Spleen (tissue), 11 donors: ENCODE measurements around the gene GNAO1. TPM values are rescaled to one million over a fixed set of nuclear protein-coding genes. Genes with fewer than 3 reads are reported as not detected.
"Not testable (repeated sequence)": the region's sequence is repeated elsewhere in the genome, so short reads cannot be mapped to it uniquely, and the experiment has no call there.

Source experiments
- DNase-seq: peaks from one replicate; pipeline ENCODE4 v3.0.0-alpha.2; 2020
- H3K27ac ChIP-seq, 8 donors: fragments of 200-600 bp; sonication (generic) in 7 of 8; 1 replicate in 4 of 8; 2 replicates in 4 of 8; pipeline versions ENCODE4 v1.5.0 to v1.8.0; 2016 to 2021; ENCODE audit warnings: inconsistent platforms in 4 of 8, mild to moderate bottlenecking in 4 of 8, moderate library complexity in 1 of 8
- H3K27me3 ChIP-seq, 7 donors: fragments of 200-600 bp; sonication (generic) in 6 of 7; replicated peaks in 1 of 7; 1 replicate in 4 of 7; 2 replicates in 3 of 7; pipeline versions ENCODE4 v1.5.0 to v1.8.0; 2016 to 2021; ENCODE audit warnings: inconsistent platforms in 3 of 7, mild to moderate bottlenecking in 1 of 7
- H3K36me3 ChIP-seq, 6 donors: fragments of 200-600 bp; sonication (generic) in 5 of 6; 1 replicate in 4 of 6; 2 replicates in 2 of 6; pipeline versions ENCODE4 v1.5.0 to v1.8.0; 2016 to 2021; ENCODE audit warnings: inconsistent platforms in 2 of 6
- H3K4me1 ChIP-seq, 6 donors: fragments of 200-600 bp; sonication (generic) in 5 of 6; 1 replicate in 3 of 6; 2 replicates in 3 of 6; pipeline versions ENCODE4 v1.5.0 to v1.8.0; 2016 to 2021; ENCODE audit warnings: inconsistent platforms in 3 of 6
- H3K4me3 ChIP-seq, 8 donors: fragments of 200-600 bp; sonication (generic) in 7 of 8; 1 replicate in 4 of 8; 2 replicates in 4 of 8; pipeline versions ENCODE4 v1.5.0 to v1.8.0; 2016 to 2021; ENCODE audit warnings: inconsistent platforms in 4 of 8, mild to moderate bottlenecking in 4 of 8, moderate library complexity in 2 of 8
- H3K9me3 ChIP-seq, 8 donors: fragments of 200-600 bp; sonication (generic) in 7 of 8; 1 replicate in 4 of 8; 2 replicates in 4 of 8; pipeline versions ENCODE4 v1.5.0 to v1.8.0; 2016 to 2021; ENCODE audit warnings: inconsistent platforms in 4 of 8
- POLR2A ChIP-seq, 3 donors: fragments of 450-650 bp; IDR thresholded peaks; one replicate each; pipeline ENCODE4 v1.5.1; 2017; ENCODE audit warnings: antibody characterized with exemption in 3 of 3, mild to moderate bottlenecking in 1 of 3
- POLR2AphosphoS5 ChIP-seq, 3 donors: sonication (generic); formaldehyde crosslinking; IDR thresholded peaks; one replicate each; pipeline ENCODE4 v1.5.1; 2017; ENCODE audit warnings: antibody characterized with exemption in 3 of 3
- WGBS, 5 donors: extraction: QIAGEN DNeasy Blood & Tissue Kit in 3 of 5; methylation state at CpG; one replicate each; pipeline versions ENCODE4 v1.1.5 to v1.1.7; 2013 to 2018; 5-methylcytosine and 5-hydroxymethylcytosine counted together
- intact Hi-C: fragments of 100-400 bp; cut with DNase I; formaldehyde crosslinking; loops from one replicate; pipeline ENCODE4 v1.15.0; 2023; ENCODE audit warnings: low total_unique reads
- polyA plus RNA-seq, 3 donors: library from polyadenylated mRNA; stranded (reverse); fragments of 200-250 nt; gene quantifications; one replicate each; pipeline ENCODE4 v1.2.1, GENCODE V29; 2013
- total RNA-seq, 7 donors: library from RNA; depleted of rRNA in 3 of 7; stranded (reverse); fragments of >200 nt in 3 of 7; fragmentation: NEBNext Ultra II Directional in 4 of 7; extraction: Animal tissue kit (Norgen Biotek cat#: 25700) in 4 of 7; gene quantifications; one replicate each; pipeline versions ENCODE4 v1.1.0 to v1.2.1, GENCODE V29; 2016 to 2021
- TF ChIP-seq, protein P1 (sequence below), 11 experiments: fragments of 200-600 bp in 7 of 11; fragments of 450-650 bp in 4 of 11; sonication (generic) in 4 of 11; IDR thresholded peaks in 8 of 11; conservative IDR thresholded peaks in 3 of 11; 1 replicate in 7 of 11; 2 replicates in 4 of 11; pipeline versions ENCODE4 v1.4.0 to v1.8.0; 2016 to 2021; ENCODE audit warnings: antibody characterized with exemption in 11 of 11, inconsistent platforms in 4 of 11, mild to moderate bottlenecking in 1 of 11
- donor health status: healthy with polysubstance abuse.
- donor health status: DM: no; HTN: no; CAD: no; lungs with moderate emphysema.
- donor health status: DM: no; HTN: no; CAD: no.
- donor health status: Bipolar disorder and iron deficiency.
- donor health status: healthy.
- donor health status: DM: no; HTN: no; CAD: no.
- donor health status: DM: yes; HTN: yes; CAD: no.

Gene GNAO1
- total and polyA plus RNA-seq, 10 donors: 0.32 to 7.9 (median 4.7) TPM

DNA sequence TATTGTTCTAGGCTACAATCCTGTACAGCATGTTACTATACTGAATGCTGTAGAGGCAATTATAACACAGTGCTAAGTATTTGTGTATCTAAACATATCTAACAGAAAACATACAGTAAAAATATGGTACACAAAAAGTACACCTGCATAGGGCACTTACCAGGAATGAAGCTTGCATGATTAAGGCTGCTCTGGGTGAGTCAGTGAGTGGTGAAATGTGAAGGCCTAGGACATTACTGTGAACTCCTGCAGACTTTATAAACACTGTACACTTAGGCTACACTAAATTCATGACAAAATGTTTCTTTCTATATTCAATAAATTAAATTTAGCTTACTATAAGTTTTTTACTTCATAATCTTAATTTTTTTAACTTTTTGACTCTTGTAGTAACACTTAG is 196.9 kb downstream of the GNAO1 start:
- TF ChIP-seq, protein P1, sequence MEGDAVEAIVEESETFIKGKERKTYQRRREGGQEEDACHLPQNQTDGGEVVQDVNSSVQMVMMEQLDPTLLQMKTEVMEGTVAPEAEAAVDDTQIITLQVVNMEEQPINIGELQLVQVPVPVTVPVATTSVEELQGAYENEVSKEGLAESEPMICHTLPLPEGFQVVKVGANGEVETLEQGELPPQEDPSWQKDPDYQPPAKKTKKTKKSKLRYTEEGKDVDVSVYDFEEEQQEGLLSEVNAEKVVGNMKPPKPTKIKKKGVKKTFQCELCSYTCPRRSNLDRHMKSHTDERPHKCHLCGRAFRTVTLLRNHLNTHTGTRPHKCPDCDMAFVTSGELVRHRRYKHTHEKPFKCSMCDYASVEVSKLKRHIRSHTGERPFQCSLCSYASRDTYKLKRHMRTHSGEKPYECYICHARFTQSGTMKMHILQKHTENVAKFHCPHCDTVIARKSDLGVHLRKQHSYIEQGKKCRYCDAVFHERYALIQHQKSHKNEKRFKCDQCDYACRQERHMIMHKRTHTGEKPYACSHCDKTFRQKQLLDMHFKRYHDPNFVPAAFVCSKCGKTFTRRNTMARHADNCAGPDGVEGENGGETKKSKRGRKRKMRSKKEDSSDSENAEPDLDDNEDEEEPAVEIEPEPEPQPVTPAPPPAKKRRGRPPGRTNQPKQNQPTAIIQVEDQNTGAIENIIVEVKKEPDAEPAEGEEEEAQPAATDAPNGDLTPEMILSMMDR (IDR thresholded peaks at IDR 0.05 in 8 of 11, conservative IDR thresholded peaks at IDR 0.05 in 3 of 11): no peak
- TF ChIP-seq POLR2AphosphoS5 (IDR thresholded peaks at IDR 0.05): no peak
- no peak overlapping the region for H3K27ac ChIP-seq
- intact Hi-C loops: no loop called here
- H3K9me3 ChIP-seq: no peaks in the 10 kb centered on the region
- no peaks in the 10 kb centered on the region for H3K4me1 ChIP-seq
- no peak for DNase-seq
- no peaks in the 10 kb centered on the region for H3K27me3 ChIP-seq
- H3K4me3 ChIP-seq: no peak overlapping the region
- H3K36me3 ChIP-seq: peaks cover 7 to 100% (median 84%) of the 10 kb centered on the region in 6 donors

DNA sequence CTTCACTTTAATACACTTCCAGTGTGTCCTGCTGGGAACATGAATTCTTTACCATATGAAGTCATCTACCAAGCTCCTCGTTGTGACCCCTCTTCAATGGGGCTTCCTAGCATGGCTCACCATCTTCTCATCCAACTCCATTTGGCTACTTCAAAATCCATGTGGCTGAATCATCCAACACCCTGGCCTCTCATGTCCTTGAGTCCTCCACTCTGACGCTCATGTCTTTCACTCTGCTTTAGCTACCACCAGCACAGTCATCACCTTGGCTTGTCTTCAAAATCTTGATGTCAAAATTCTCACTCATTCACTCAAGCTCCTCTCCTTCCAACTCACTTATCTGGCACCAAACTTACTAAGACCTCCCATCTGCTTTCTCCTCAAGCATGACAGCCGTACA is 198.3 kb downstream of the GNAO1 start:
- Histone ChIP-seq H3K9me3 (no peaks in the 10 kb centered on the region), H3K4me1 (no peaks in the 10 kb centered on the region), H3K27me3 (no peaks in the 10 kb centered on the region), H3K36me3 (peaks cover 7 to 98% (median 73%) of the 10 kb centered on the region in 6 donors), H3K4me3 (no peak overlapping the region), H3K27ac (no peak overlapping the region)
- intact Hi-C loops: no loop called here
- TF ChIP-seq, protein P1 (IDR thresholded peaks at IDR 0.05 in 8 of 11, conservative IDR thresholded peaks at IDR 0.05 in 3 of 11): no peak
- DNase-seq: no peak
- WGBS, 5 donors: 95 to 100% (median 98%) methylated on average over 3 of the region's 3 CpGs

DNA sequence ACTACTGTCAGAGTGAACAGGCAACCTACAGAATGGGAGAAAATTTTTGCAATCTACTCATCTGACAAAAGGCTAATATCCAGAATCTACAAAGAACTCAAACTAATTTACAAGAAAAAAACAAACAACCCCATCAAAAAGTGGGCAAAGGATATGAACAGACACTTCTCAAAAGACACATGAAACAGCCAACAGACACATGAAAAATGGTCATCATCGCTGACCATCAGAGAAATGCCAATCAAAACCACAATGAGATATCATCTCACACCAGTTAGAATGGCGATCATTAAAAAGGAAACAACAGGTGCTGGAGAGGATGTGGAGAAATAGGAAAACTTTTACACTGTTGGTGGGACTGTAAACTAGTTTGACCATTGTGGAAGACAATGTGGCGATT is 205.4 kb downstream of the GNAO1 start:
- not testable (repeated sequence) for DNase-seq

DNA sequence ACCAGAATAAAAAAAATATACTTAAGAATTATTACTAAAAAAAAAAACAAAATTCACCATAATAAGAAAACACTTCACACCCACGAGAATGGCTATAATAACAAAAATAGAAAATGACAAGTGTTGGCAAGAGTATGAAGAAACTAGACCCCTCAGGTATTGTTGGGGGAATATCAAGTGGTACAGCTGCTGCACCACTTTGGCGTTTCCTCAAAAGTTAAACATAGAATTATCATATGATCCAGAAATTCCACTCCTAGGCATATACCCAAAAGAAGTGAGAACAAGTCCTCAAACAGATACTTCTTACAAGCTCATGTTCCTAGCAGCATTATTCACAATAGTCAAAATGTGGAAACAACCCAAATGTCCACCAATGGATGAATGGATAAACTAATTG is 207.8 kb downstream of the GNAO1 start:
- WGBS, 5 donors: 79 to 93% (median 84%) methylated on average over 2 of the region's 2 CpGs
- Histone ChIP-seq H3K27me3 (no peaks in the 10 kb centered on the region), H3K27ac (no peak overlapping the region), H3K4me1 (no peaks in the 10 kb centered on the region), H3K4me3 (no peak overlapping the region), H3K9me3 (no peaks in the 10 kb centered on the region), H3K36me3 (peaks cover 10 to 80% (median 45%) of the 10 kb centered on the region in 6 donors)
- DNase-seq: no peak
- TF ChIP-seq POLR2AphosphoS5 (IDR thresholded peaks at IDR 0.05) (no peak), POLR2A (IDR thresholded peaks at IDR 0.05) (no peak)
- TF ChIP-seq, protein P1 (IDR thresholded peaks at IDR 0.05 in 8 of 11, conservative IDR thresholded peaks at IDR 0.05 in 3 of 11): no peak
- intact Hi-C loops: no loop called here

More for the DNA sequence above, 205.4 kb downstream of the GNAO1 start:
- H3K27me3 ChIP-seq, intact Hi-C loops, H3K4me3 ChIP-seq, H3K4me1 ChIP-seq, H3K9me3 ChIP-seq, H3K27ac ChIP-seq: not testable (repeated sequence)
- WGBS, 5 donors: 80 to 96% (median 94%) methylated on average over 3 of the region's 3 CpGs
- H3K36me3 ChIP-seq: peaks cover 3 to 77% (median 37%) of the 10 kb centered on the region in 6 donors

DNA sequence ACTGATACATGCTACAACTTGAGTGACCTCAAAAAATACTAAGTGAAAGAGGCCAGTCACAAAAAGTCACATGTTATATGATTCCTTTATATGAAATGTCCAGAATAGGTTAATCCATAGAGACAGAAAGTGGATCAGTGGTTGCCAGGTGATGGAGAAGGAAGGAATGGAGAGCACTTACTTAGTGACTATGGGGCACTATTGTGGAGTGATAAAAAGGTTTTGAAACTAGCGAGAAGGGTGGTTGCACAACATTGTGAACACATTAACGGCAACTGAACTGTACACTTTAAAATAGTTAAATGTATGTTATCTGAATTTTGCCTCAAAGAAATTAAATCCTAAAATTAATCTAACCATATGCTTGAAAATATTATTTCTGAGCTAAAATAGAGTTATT is 208.2 kb downstream of the GNAO1 start:
- H3K27me3 ChIP-seq: no peaks in the 10 kb centered on the region
- no peaks in the 10 kb centered on the region for H3K4me1 ChIP-seq
- no peak overlapping the region for H3K27ac ChIP-seq
- H3K9me3 ChIP-seq: no peaks in the 10 kb centered on the region
- intact Hi-C loops: no loop called here
- TF ChIP-seq POLR2A (IDR thresholded peaks at IDR 0.05) (no peak), POLR2AphosphoS5 (IDR thresholded peaks at IDR 0.05) (no peak)
- TF ChIP-seq, protein P1 (IDR thresholded peaks at IDR 0.05 in 8 of 11, conservative IDR thresholded peaks at IDR 0.05 in 3 of 11): no peak
- peaks cover 10 to 82% (median 50%) of the 10 kb centered on the region in 6 donors for H3K36me3 ChIP-seq
- no peak overlapping the region for H3K4me3 ChIP-seq
- DNase-seq: no peak
- whole genome bisulfite sequencing, 5 donors: 54 to 85% (median 82%) methylated on average over 2 of the region's 2 CpGs
